Neural progenitor cell (in vitro differentiated cells): ENCODE measurements around the gene MAPKBP1.

Source experiments
- EZH2 ChIP-seq: fragments of 200-600 bp; sonication (generic); IDR thresholded peaks from 2 replicates; pipeline ENCODE4 v1.6.1; 2017; ENCODE audit warnings: antibody characterized with exemption, mild to moderate bottlenecking, moderate library complexity
- TF ChIP-seq, protein P1 (sequence below): fragments of 200-600 bp; sonication (generic); IDR thresholded peaks from 2 replicates; pipeline ENCODE4 v1.5.1; 2017; ENCODE audit warnings: antibody characterized with exemption, mild to moderate bottlenecking

DNA sequence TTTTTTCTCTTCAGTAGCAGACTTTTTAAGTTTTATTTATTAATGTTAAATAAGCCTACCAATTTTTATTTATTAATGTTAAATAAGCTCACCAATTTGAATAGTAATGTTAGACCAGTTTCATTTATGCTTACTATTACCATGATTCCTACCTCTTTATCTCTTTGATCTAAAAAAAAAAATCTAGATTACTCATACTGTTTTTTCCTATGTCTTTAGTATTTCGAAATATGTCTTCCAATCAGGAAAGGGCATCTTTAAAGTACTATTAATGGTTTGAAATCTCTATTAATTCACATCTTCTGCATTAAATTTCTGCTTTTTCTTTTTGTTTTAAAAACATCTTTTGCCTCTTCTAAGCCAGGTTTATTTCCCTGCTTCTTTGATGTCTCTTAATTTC is 27.5 kb upstream of the MAPKBP1 start:
- TF ChIP-seq, protein P1, sequence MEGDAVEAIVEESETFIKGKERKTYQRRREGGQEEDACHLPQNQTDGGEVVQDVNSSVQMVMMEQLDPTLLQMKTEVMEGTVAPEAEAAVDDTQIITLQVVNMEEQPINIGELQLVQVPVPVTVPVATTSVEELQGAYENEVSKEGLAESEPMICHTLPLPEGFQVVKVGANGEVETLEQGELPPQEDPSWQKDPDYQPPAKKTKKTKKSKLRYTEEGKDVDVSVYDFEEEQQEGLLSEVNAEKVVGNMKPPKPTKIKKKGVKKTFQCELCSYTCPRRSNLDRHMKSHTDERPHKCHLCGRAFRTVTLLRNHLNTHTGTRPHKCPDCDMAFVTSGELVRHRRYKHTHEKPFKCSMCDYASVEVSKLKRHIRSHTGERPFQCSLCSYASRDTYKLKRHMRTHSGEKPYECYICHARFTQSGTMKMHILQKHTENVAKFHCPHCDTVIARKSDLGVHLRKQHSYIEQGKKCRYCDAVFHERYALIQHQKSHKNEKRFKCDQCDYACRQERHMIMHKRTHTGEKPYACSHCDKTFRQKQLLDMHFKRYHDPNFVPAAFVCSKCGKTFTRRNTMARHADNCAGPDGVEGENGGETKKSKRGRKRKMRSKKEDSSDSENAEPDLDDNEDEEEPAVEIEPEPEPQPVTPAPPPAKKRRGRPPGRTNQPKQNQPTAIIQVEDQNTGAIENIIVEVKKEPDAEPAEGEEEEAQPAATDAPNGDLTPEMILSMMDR = no peak
- no peak for TF ChIP-seq EZH2
